ENCODE measurements around the gene PAK4. TPM values are rescaled to one million over a fixed set of nuclear protein-coding genes. Genes with fewer than 3 reads are reported as not detected.

PAK4 gene
- total and polyA plus RNA-seq, 2 of the 8 experiments (the other 6 are each of a cell fraction or from before 2014, with no cell fraction given), result 50.7 to 64.4 TPM

DNA sequence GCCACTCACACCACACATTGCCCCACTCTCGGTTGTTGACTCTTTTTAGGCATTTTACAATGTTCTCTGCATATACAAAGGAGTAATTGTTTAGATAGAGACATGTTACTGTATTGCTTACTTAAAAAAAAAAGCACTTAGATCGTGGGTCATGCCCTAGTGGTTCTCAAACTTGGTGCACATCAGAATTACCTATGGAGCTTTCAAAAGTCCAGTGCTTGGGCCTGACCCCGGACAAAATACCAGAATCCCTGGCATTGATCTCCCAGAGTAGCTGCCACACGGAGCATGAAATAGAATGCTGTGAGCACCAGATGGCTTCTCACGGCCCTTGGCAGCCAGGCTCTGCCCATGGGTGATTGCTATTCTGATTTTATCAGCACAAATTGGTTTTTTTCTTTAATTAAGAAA lies 21.4 kb upstream of the PAK4 start:
- H3K23me2 ChIP-seq (ENCODE audit: low read depth, low read length), result no peaks in the 10 kb centered on the region
- no peaks in the 10 kb centered on the region for H3K36me3 ChIP-seq (ENCODE audit: control insufficient read depth in 2 of 4, insufficient read depth in 4 of 4, low read length in 3 of 4)
- no peak overlapping the region for H4K5ac ChIP-seq (ENCODE audit: insufficient read length, low read depth, low read length)
- H3K27ac ChIP-seq (ENCODE audit: low read depth, low read length), result no peak overlapping the region
- H3K4me1 ChIP-seq (replicated peaks in 1 of 4; ENCODE audit: control insufficient read depth in 3 of 4, insufficient read depth in 4 of 4, low read length in 3 of 4), result no peaks in the 10 kb centered on the region
- no peak overlapping the region for H3K14ac ChIP-seq (ENCODE audit: insufficient read length)
- no peak overlapping the region for H2BK15ac ChIP-seq (ENCODE audit: low read length)
- no peak overlapping the region for H2BK5ac ChIP-seq (ENCODE audit: low read depth, low read length)
- no peaks in the 10 kb centered on the region for H3K9me3 ChIP-seq (ENCODE audit: insufficient read depth in 2 of 2, low read depth in 1 of 2, low read length in 1 of 2)
- H2BK12ac ChIP-seq (ENCODE audit: low read depth, low read length), result no peak overlapping the region
- no peak overlapping the region for H4K8ac ChIP-seq (ENCODE audit: extremely low read depth, insufficient read depth, low read length)
- no peak overlapping the region for H2AK5ac ChIP-seq (ENCODE audit: low read depth, low read length)
- ChIA-PET POLR2A (ENCODE audit: partially characterized antibody) (interaction anchor here (0.7 kb wide), 1 partner anchor 1079 kb away, joined by 3 read pairs; no protein-coding TSS in a partner anchor), CTCF (ENCODE audit: partially characterized antibody) (interaction anchor here (0.6 to 1.2 kb wide), 3 partner anchors 8 to 77 kb away, joined by 3 to 5 read pairs (median 4); no protein-coding TSS in a partner anchor)
- DNase-seq (ENCODE audit: low read depth in 1 of 2, low spot score in 2 of 2) (no peak), FAIRE-seq (no peak)
- no peak overlapping the region for H3K56ac ChIP-seq (replicated peaks; ENCODE audit: insufficient read length, low read depth, low read length)
- no peak overlapping the region for H3K4me2 ChIP-seq (ENCODE audit: insufficient read depth in 1 of 2, low read depth in 2 of 2, low read length in 2 of 2)
- no peak overlapping the region for H3K9ac ChIP-seq (replicated peaks in 1 of 4; ENCODE audit: extremely low read depth in 1 of 4, low read depth in 3 of 4, low read length in 3 of 4)
- no peak overlapping the region for H3K4me3 ChIP-seq (ENCODE audit: extremely low read depth in 1 of 4, insufficient read depth in 2 of 4, low read depth in 3 of 4, low read length in 4 of 4)
- WGBS, 2 experiments (ENCODE audit: extremely low coverage in 1 of 2, insufficient coverage in 1 of 2, insufficient read length in 1 of 2, insufficient replicate concordance in 2 of 2, low coverage in 1 of 2, low lambda C conversion rate in 2 of 2, missing lambda C conversion rate in 1 of 2), result 81% methylated on average over 5 of the region's 5 CpGs; no CpG with 5 or more reads in 1 of the 2 experiments
- H4K20me1 ChIP-seq (replicated peaks in 1 of 2; ENCODE audit: control insufficient read depth in 1 of 2, insufficient read depth in 2 of 2, low read length in 2 of 2), result no peaks in the 10 kb centered on the region
- no peaks in the 10 kb centered on the region for H3K79me1 ChIP-seq (ENCODE audit: low read depth, low read length)
- no peak overlapping the region for H2BK120ac ChIP-seq (replicated peaks; ENCODE audit: low read depth, low read length)
- no peak overlapping the region for H2AFZ ChIP-seq (ENCODE audit: low read length)
- H2BK20ac ChIP-seq (ENCODE audit: low read length), result no peak overlapping the region
- H3K27me3 ChIP-seq (replicated peaks in 1 of 4; ENCODE audit: control insufficient read depth in 3 of 4, extremely low read depth in 1 of 4, insufficient read depth in 3 of 4, low read length in 3 of 4), result no peaks in the 10 kb centered on the region; a peak in 2 of 7 replicates
- H3K18ac ChIP-seq (ENCODE audit: extremely low read depth, low read length), result no peak overlapping the region
- H4K91ac ChIP-seq (replicated peaks; ENCODE audit: insufficient read length, low read length), result no peak overlapping the region
- H3K79me2 ChIP-seq (ENCODE audit: control insufficient read depth in 1 of 2, insufficient read depth in 2 of 2, low read length in 2 of 2), result no peaks in the 10 kb centered on the region
- no peak overlapping the region for H3K23ac ChIP-seq (ENCODE audit: insufficient read length)
- H3K4ac ChIP-seq (replicated peaks; ENCODE audit: insufficient read length, low read depth, low read length), result no peak overlapping the region
- TF ChIP-seq, protein P1, sequence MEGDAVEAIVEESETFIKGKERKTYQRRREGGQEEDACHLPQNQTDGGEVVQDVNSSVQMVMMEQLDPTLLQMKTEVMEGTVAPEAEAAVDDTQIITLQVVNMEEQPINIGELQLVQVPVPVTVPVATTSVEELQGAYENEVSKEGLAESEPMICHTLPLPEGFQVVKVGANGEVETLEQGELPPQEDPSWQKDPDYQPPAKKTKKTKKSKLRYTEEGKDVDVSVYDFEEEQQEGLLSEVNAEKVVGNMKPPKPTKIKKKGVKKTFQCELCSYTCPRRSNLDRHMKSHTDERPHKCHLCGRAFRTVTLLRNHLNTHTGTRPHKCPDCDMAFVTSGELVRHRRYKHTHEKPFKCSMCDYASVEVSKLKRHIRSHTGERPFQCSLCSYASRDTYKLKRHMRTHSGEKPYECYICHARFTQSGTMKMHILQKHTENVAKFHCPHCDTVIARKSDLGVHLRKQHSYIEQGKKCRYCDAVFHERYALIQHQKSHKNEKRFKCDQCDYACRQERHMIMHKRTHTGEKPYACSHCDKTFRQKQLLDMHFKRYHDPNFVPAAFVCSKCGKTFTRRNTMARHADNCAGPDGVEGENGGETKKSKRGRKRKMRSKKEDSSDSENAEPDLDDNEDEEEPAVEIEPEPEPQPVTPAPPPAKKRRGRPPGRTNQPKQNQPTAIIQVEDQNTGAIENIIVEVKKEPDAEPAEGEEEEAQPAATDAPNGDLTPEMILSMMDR (IDR thresholded peaks at IDR 0.05; ENCODE audit: control extremely low read depth in 1 of 3, insufficient read depth in 1 of 3, low read depth in 1 of 3, low read length in 3 of 3), result no peak
- TF ChIP-seq, protein P2, sequence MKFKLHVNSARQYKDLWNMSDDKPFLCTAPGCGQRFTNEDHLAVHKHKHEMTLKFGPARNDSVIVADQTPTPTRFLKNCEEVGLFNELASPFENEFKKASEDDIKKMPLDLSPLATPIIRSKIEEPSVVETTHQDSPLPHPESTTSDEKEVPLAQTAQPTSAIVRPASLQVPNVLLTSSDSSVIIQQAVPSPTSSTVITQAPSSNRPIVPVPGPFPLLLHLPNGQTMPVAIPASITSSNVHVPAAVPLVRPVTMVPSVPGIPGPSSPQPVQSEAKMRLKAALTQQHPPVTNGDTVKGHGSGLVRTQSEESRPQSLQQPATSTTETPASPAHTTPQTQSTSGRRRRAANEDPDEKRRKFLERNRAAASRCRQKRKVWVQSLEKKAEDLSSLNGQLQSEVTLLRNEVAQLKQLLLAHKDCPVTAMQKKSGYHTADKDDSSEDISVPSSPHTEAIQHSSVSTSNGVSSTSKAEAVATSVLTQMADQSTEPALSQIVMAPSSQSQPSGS (IDR thresholded peaks at IDR 0.05; ENCODE audit: low read length), result no peak
- TF ChIP-seq BRCA1 (IDR thresholded peaks at IDR 0.05; ENCODE audit: low read depth, low read length) (no peak), CBX8 (IDR thresholded peaks at IDR 0.05; ENCODE audit: borderline replicate concordance, low read depth, low read length) (no peak), SRF (IDR thresholded peaks at IDR 0.05; ENCODE audit: low read depth, low read length) (no peak), TEAD4 (IDR thresholded peaks at IDR 0.05; ENCODE audit: low read depth, low read length) (no peak), JUND (IDR thresholded peaks at IDR 0.05; ENCODE audit: low read length) (no peak), NRF1 (IDR thresholded peaks at IDR 0.05; ENCODE audit: low read depth, low read length) (no peak), CBX5 (IDR thresholded peaks at IDR 0.05; ENCODE audit: low read depth, low read length) (no peak), TAF1 (IDR thresholded peaks at IDR 0.05; ENCODE audit: low read depth, low read length) (no peak), KDM1A (IDR thresholded peaks at IDR 0.05; ENCODE audit: borderline replicate concordance, low read length) (no peak)
